Measurements from ENCODE around the gene WAPL. TPM values are rescaled to one million over a fixed set of nuclear protein-coding genes. Genes with fewer than 3 reads are reported as not detected.
"Not testable (repeated sequence)": the region's sequence is repeated elsewhere in the genome, so short reads cannot be mapped to it uniquely, and the experiment has no call there.

WAPL gene
- polyA plus RNA-seq, 1 of the 3 experiments (the other 2 are of a cell fraction): 8.7 TPM

DNA sequence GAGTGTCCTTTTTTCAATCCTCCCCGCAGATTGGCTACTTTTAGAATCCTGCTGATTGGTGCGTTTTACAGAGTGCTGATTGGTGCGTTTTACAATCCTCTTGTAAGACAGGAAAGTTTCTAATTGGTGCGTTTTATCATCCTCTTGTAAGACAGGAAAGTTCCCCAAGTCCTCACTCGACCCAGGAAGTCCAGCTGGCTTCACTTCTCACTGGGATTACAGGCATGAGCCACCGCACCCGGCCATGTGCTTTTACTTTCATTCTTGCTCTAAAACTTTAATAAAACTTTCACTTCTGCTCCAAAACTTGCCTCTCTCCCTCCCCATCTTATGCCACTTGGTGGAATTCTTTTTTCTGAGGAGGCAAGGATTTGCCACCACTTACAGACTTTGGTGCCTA lies 17.0 kb upstream of the WAPL start:
- H3K4me3 ChIP-seq (ENCODE audit: low read depth in 2 of 2, low read length in 1 of 2): no peak overlapping the region
- peaks cover 0 to 5% of the 10 kb centered on the region in 2 experiments; a peak in 1 of 4 replicates for H3K4me1 ChIP-seq (ENCODE audit: control insufficient read depth in 1 of 2, insufficient read depth in 2 of 2, low read depth in 1 of 2, low read length in 1 of 2)
- no peaks in the 10 kb centered on the region for H3K9me2 ChIP-seq
- H3K4me2 ChIP-seq: no peak overlapping the region
- WGBS (ENCODE audit: low lambda C conversion rate): 85% methylated on average over 7 of the region's 7 CpGs
- no peak for DNase-seq
- H3K79me2 ChIP-seq (ENCODE audit: insufficient read depth): no peaks in the 10 kb centered on the region
- no peak overlapping the region for H3K27ac ChIP-seq (ENCODE audit: low read depth in 2 of 2, low read length in 1 of 2)
- POLR2A ChIA-PET: no interaction called here
- H3K27me3 ChIP-seq (ENCODE audit: insufficient read depth): no peaks in the 10 kb centered on the region
- H3F3A ChIP-seq (replicated peaks; ENCODE audit: insufficient read depth): no peaks in the 10 kb centered on the region
- H3K9ac ChIP-seq: no peak overlapping the region
- no peak overlapping the region for H2AFZ ChIP-seq (ENCODE audit: low read depth)
- no peak for TF ChIP-seq MXI1 (IDR thresholded peaks at IDR 0.05; ENCODE audit: low read depth, low read length)
- TF ChIP-seq NRF1 (IDR thresholded peaks at IDR 0.05; ENCODE audit: low read depth, low read length): no peak
- no peak for TF ChIP-seq USF2 (IDR thresholded peaks at IDR 0.05; ENCODE audit: borderline replicate concordance, low read depth, low read length)
- TF ChIP-seq ZBTB33 (IDR thresholded peaks at IDR 0.05; ENCODE audit: borderline replicate concordance, low read depth): no peak
- TF ChIP-seq MAX (IDR thresholded peaks at IDR 0.05; ENCODE audit: low read depth): no peak
- TF ChIP-seq REST (IDR thresholded peaks at IDR 0.05; ENCODE audit: low read depth, low read length): no peak
- no peak for TF ChIP-seq JUND (IDR thresholded peaks at IDR 0.05)
- TF ChIP-seq, protein P1, sequence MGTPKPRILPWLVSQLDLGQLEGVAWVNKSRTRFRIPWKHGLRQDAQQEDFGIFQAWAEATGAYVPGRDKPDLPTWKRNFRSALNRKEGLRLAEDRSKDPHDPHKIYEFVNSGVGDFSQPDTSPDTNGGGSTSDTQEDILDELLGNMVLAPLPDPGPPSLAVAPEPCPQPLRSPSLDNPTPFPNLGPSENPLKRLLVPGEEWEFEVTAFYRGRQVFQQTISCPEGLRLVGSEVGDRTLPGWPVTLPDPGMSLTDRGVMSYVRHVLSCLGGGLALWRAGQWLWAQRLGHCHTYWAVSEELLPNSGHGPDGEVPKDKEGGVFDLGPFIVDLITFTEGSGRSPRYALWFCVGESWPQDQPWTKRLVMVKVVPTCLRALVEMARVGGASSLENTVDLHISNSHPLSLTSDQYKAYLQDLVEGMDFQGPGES (IDR thresholded peaks at IDR 0.05; ENCODE audit: low read depth, low read length): no peak
- TF ChIP-seq, protein P2, sequence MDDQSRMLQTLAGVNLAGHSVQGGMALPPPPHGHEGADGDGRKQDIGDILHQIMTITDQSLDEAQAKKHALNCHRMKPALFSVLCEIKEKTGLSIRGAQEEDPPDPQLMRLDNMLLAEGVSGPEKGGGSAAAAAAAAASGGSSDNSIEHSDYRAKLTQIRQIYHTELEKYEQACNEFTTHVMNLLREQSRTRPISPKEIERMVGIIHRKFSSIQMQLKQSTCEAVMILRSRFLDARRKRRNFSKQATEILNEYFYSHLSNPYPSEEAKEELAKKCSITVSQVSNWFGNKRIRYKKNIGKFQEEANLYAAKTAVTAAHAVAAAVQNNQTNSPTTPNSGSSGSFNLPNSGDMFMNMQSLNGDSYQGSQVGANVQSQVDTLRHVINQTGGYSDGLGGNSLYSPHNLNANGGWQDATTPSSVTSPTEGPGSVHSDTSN (IDR thresholded peaks at IDR 0.05): no peak
- no peak for TF ChIP-seq TAF1 (IDR thresholded peaks at IDR 0.05; ENCODE audit: borderline replicate concordance, low read depth, low read length)
- H4K20me1 ChIP-seq (ENCODE audit: insufficient read depth): no peaks in the 10 kb centered on the region
- no peaks in the 10 kb centered on the region for H3K9me3 ChIP-seq
- H3K36me3 ChIP-seq (replicated peaks in 1 of 2; ENCODE audit: control insufficient read depth in 1 of 2, insufficient read depth in 2 of 2, low read length in 1 of 2): no peaks in the 10 kb centered on the region
- CTCF ChIA-PET: no interaction called here

GRCh38 chr10:86538040-86538439 lies 16.4 kb upstream of the WAPL start:
- H3K4me2 ChIP-seq; H3K4me3 ChIP-seq (ENCODE audit: low read depth in 2 of 2, low read length in 1 of 2); H3K27ac ChIP-seq (ENCODE audit: low read depth in 2 of 2, low read length in 1 of 2); H3K9me3 ChIP-seq; H2AFZ ChIP-seq (ENCODE audit: low read depth); H3K9ac ChIP-seq; DNase-seq; H3K36me3 ChIP-seq (replicated peaks in 1 of 2; ENCODE audit: control insufficient read depth in 1 of 2, insufficient read depth in 2 of 2, low read length in 1 of 2); H3F3A ChIP-seq (replicated peaks; ENCODE audit: insufficient read depth); POLR2A ChIA-PET; H3K79me2 ChIP-seq (ENCODE audit: insufficient read depth); H4K20me1 ChIP-seq (ENCODE audit: insufficient read depth); H3K27me3 ChIP-seq (ENCODE audit: insufficient read depth); H3K4me1 ChIP-seq (ENCODE audit: control insufficient read depth in 1 of 2, insufficient read depth in 2 of 2, low read depth in 1 of 2, low read length in 1 of 2); H3K9me2 ChIP-seq: not testable (repeated sequence)
- 97% methylated on average over 7 of the region's 8 CpGs for WGBS (ENCODE audit: low lambda C conversion rate)
- CTCF ChIA-PET: interaction anchor here (1.3 kb wide), 1 partner anchor 138 kb away, joined by 3 read pairs; no protein-coding TSS in a partner anchor
